Measurements from ENCODE around the gene UNC5C.

The UNC5C gene

GRCh38 chr4:95232358-95233156 is 316.2 kb downstream of the UNC5C start:
- H3K4me3 ChIP-seq (ENCODE audit: control insufficient read depth, low read depth, low read length), result no peak overlapping the region
- DNase-seq (ENCODE audit: low read depth), result no peak
- no peak for TF ChIP-seq CTCF (IDR thresholded peaks at IDR 0.05; ENCODE audit: control insufficient read depth, insufficient read depth, low read depth, low read length, missing control alignments)

GRCh38 chr4:95231681-95232080 is 317.1 kb downstream of the UNC5C start:
- no peak overlapping the region for H3K4me3 ChIP-seq (ENCODE audit: control insufficient read depth, low read depth, low read length)
- TF ChIP-seq CTCF (IDR thresholded peaks at IDR 0.05; ENCODE audit: control insufficient read depth, insufficient read depth, low read depth, low read length, missing control alignments), result no peak
- DNase-seq (ENCODE audit: low read depth), result no peak

- no peak for DNase-seq (ENCODE audit: low read depth)
- TF ChIP-seq CTCF (IDR thresholded peaks at IDR 0.05; ENCODE audit: control insufficient read depth, insufficient read depth, low read depth, low read length, missing control alignments), result no peak
- no peak overlapping the region for H3K4me3 ChIP-seq (ENCODE audit: control insufficient read depth, low read depth, low read length)
Measured at GRCh38 chr4:95225849-95226248, 322.9 kb downstream of the UNC5C start.

GRCh38 chr4:95224402-95224801 is 324.4 kb downstream of the UNC5C start:
- DNase-seq (ENCODE audit: low read depth), result no peak
- TF ChIP-seq CTCF (IDR thresholded peaks at IDR 0.05; ENCODE audit: control insufficient read depth, insufficient read depth, low read depth, low read length, missing control alignments), result no peak
- H3K4me3 ChIP-seq (ENCODE audit: control insufficient read depth, low read depth, low read length), result no peak overlapping the region

- DNase-seq (ENCODE audit: low read depth), result no peak
- H3K4me3 ChIP-seq (ENCODE audit: control insufficient read depth, low read depth, low read length), result no peak overlapping the region
- TF ChIP-seq CTCF (IDR thresholded peaks at IDR 0.05; ENCODE audit: control insufficient read depth, insufficient read depth, low read depth, low read length, missing control alignments), result no peak
Measured at GRCh38 chr4:95220205-95221175, 328.3 kb downstream of the UNC5C start.

GRCh38 chr4:95219109-95219508 is 329.7 kb downstream of the UNC5C start:
- no peak overlapping the region for H3K4me3 ChIP-seq (ENCODE audit: control insufficient read depth, low read depth, low read length)
- no peak for TF ChIP-seq CTCF (IDR thresholded peaks at IDR 0.05; ENCODE audit: control insufficient read depth, insufficient read depth, low read depth, low read length, missing control alignments)
- DNase-seq (ENCODE audit: low read depth), result peak; percentile 29

All from AG09309 (cell line).